Measurements from ENCODE around the gene NSD1. TPM values are rescaled to one million over a fixed set of nuclear protein-coding genes. Genes with fewer than 3 reads are reported as not detected.
A peak's percentile ranks its signal among the peaks of the same experiment; 100 is the strongest.

Gene NSD1
- total and polyA plus RNA-seq, 2 of the 4 experiments (the other 2 are of a cell fraction): 7.7 to 31.0 TPM

DNA sequence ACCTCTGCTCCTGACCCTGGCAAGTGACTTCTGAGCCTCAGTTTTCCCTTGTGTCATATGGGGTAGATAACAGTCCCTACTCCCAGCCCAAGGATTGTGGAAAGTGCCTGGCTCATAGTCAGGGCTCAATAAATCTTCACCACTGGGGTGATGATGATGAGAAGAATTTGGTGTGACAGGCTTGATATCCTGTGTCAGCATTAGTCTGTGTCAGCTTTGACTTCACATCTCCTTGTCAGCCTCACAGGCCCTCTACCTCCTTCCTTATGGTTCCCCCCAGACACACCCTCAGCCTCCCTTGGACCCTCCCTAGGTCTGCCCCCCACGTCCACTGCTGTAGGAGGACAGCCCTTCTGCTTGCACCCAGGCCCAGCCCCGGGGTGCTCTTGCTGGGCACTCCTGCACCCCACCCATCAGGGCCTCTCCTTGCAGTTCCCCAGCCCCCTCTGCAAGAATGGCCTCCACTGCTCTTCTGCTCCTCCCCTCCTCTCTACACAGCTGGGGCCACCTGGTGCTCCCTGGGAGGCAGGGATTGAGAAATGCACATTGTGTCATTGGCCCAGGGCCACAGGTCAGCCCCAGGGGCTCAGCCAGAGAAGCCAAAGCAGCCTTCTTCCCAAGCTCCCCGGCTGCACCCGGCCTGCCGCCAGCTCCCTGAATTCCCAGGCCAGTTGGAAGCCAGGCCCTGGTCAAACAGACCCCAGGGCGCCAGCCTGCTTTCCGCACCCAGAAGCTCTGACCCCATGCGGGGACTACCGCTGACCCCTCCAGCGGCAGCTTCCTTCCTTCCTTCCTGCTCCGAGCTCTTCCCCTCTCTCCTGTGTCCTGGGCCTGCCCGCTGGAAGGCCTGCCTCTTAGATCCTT lies 39.1 kb upstream of the NSD1 start:
- no peaks in the 10 kb centered on the region for H3K27me3 ChIP-seq (ENCODE audit: control insufficient read depth, insufficient read depth, low read length)
- no peaks in the 10 kb centered on the region; the same call in 1 of the 2 replicates for H4K20me1 ChIP-seq (ENCODE audit: insufficient read depth, low read length)
- ChIA-PET CTCF (interaction anchor here (1.0 to 1.4 kb wide), 2 partner anchors 16 to 17 kb away, joined by 3 to 4 read pairs; no protein-coding TSS in a partner anchor), POLR2A (ENCODE audit: unreplicated experiment) (no interaction called here)
- peak overlapping the region; percentile 23; the same call in 1 of the 2 replicates for H3K9ac ChIP-seq (ENCODE audit: low read depth, low read length)
- peak overlapping the region; percentile 47 for H2BK20ac ChIP-seq (ENCODE audit: low read depth, low read length)
- H3K14ac ChIP-seq (replicated peaks; ENCODE audit: low read depth, low read length): peak overlapping the region; percentile 51; the same call in 1 of the 2 replicates
- H4K8ac ChIP-seq (ENCODE audit: low read depth in 2 of 2, low read length in 2 of 2): peak overlapping the region; percentile 59 to 67; a peak in 3 of 4 replicates
- no peaks in the 10 kb centered on the region for H3K79me1 ChIP-seq (ENCODE audit: low read depth in 1 of 2, low read length in 2 of 2)
- H3K18ac ChIP-seq (ENCODE audit: low read depth, low read length): peak overlapping the region; percentile 64; the same call in 1 of the 2 replicates
- H2BK15ac ChIP-seq (ENCODE audit: low read depth, low read length): peak overlapping the region; percentile 43; the same call in 1 of the 3 replicates
- H2BK120ac ChIP-seq (ENCODE audit: low read depth, low read length): peak overlapping the region; percentile 73
- H2AFZ ChIP-seq (replicated peaks; ENCODE audit: low read length, poor library complexity): peak overlapping the region; percentile 50
- BruUV-seq (replicated peaks): no TSS peak
- dilution Hi-C loops (cut with HindIII; ENCODE audit: low sequenced_read_pairs, unreplicated experiment) (no loop called here), in situ Hi-C loops (cut with MboI; ENCODE audit: low sequenced_read_pairs) (no loop called here), intact Hi-C loops (cut with micrococcal nuclease) (no loop called here)
- H3K4ac ChIP-seq (ENCODE audit: low read depth, low read length): peak overlapping the region; percentile 64
- 0 out of 2 replicates have a peak, but pooled peaks cover 9% of the 10 kb centered on the region for H3K9me1 ChIP-seq (ENCODE audit: insufficient read depth, low read length)
- 23% methylated on average over 5 of the region's 12 CpGs; no CpG with 5 or more reads in 1 of the 2 experiments for WGBS, 2 experiments (ENCODE audit: extremely low coverage in 2 of 2, insufficient read length in 1 of 2)
- peak overlapping the region; percentile 67; the same call in 1 of the 2 replicates for H4K91ac ChIP-seq (ENCODE audit: insufficient read depth, low read depth, low read length)
- DNase-seq: peak; percentile 84
- peaks cover 33% of the 10 kb centered on the region for H3K4me1 ChIP-seq (ENCODE audit: control insufficient read depth, insufficient read depth, low read length)
- H3K9me3 ChIP-seq (ENCODE audit: control insufficient read depth, insufficient read depth, low read length): no peaks in the 10 kb centered on the region
- peaks cover 12% of the 10 kb centered on the region; the same call in 1 of the 2 replicates for H3K36me3 ChIP-seq (ENCODE audit: control insufficient read depth, insufficient read depth, low read length)
- TF ChIP-seq, protein P1, sequence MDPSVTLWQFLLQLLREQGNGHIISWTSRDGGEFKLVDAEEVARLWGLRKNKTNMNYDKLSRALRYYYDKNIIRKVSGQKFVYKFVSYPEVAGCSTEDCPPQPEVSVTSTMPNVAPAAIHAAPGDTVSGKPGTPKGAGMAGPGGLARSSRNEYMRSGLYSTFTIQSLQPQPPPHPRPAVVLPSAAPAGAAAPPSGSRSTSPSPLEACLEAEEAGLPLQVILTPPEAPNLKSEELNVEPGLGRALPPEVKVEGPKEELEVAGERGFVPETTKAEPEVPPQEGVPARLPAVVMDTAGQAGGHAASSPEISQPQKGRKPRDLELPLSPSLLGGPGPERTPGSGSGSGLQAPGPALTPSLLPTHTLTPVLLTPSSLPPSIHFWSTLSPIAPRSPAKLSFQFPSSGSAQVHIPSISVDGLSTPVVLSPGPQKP (IDR thresholded peaks at IDR 0.05; ENCODE audit: borderline replicate concordance, low read depth, low read length): no peak
- no peak for TF ChIP-seq FOS (IDR thresholded peaks at IDR 0.05; ENCODE audit: low read depth, low read length)
- TF ChIP-seq MXI1 (IDR thresholded peaks at IDR 0.05; ENCODE audit: borderline replicate concordance, low read depth, low read length): no peak
- no peak for TF ChIP-seq RCOR1 (IDR thresholded peaks at IDR 0.05; ENCODE audit: insufficient replicate concordance, low read length)
- no peak for TF ChIP-seq CHD1 (IDR thresholded peaks at IDR 0.05; ENCODE audit: low read depth, low read length)
- TF ChIP-seq, protein P2, sequence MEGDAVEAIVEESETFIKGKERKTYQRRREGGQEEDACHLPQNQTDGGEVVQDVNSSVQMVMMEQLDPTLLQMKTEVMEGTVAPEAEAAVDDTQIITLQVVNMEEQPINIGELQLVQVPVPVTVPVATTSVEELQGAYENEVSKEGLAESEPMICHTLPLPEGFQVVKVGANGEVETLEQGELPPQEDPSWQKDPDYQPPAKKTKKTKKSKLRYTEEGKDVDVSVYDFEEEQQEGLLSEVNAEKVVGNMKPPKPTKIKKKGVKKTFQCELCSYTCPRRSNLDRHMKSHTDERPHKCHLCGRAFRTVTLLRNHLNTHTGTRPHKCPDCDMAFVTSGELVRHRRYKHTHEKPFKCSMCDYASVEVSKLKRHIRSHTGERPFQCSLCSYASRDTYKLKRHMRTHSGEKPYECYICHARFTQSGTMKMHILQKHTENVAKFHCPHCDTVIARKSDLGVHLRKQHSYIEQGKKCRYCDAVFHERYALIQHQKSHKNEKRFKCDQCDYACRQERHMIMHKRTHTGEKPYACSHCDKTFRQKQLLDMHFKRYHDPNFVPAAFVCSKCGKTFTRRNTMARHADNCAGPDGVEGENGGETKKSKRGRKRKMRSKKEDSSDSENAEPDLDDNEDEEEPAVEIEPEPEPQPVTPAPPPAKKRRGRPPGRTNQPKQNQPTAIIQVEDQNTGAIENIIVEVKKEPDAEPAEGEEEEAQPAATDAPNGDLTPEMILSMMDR (conservative IDR thresholded peaks at IDR 0.05; ENCODE audit: low read depth, low read length): no peak
- peak; percentile 80 for TF ChIP-seq CEBPB (IDR thresholded peaks at IDR 0.05; ENCODE audit: low read depth, low read length)
- TF ChIP-seq MAZ (IDR thresholded peaks at IDR 0.05; ENCODE audit: borderline replicate concordance, low read depth, low read length): peak; percentile 95; the same call in 1 of the 2 replicates
- TF ChIP-seq RAD21 (IDR thresholded peaks at IDR 0.05; ENCODE audit: low read length): no peak
- no peak for TF ChIP-seq POLR2A (IDR thresholded peaks at IDR 0.05; ENCODE audit: low read depth, low read length)
- TF ChIP-seq BHLHE40 (IDR thresholded peaks at IDR 0.05; ENCODE audit: low read depth, low read length): no peak
- TF ChIP-seq RFX5 (IDR thresholded peaks at IDR 0.05; ENCODE audit: low read depth, low read length): no peak
- no peak for TF ChIP-seq SMC3 (IDR thresholded peaks at IDR 0.05; ENCODE audit: low read depth, low read length)
- no peak for TF ChIP-seq NFE2L2 (IDR thresholded peaks at IDR 0.05; ENCODE audit: low read depth, low read length)
- TF ChIP-seq MAFK (IDR thresholded peaks at IDR 0.05; ENCODE audit: low read depth, low read length): no peak
- peak overlapping the region; percentile 33 for H2AK9ac ChIP-seq (replicated peaks; ENCODE audit: low read depth, low read length, poor library complexity)
- 0 out of 2 replicates have a peak overlapping the region, but pooled peaks have one; percentile 32 for H3K56ac ChIP-seq (ENCODE audit: extremely low read depth, insufficient read depth, low read length)
- peak overlapping the region; percentile 86 for H2AK5ac ChIP-seq (ENCODE audit: low read depth, low read length)
- H3K23ac ChIP-seq (ENCODE audit: low read depth, low read length): no peak overlapping the region
- no peak overlapping the region for H3K4me3 ChIP-seq (ENCODE audit: insufficient read depth, low read depth, low read length)
- peak overlapping the region; percentile 38; the same call in 1 of the 2 replicates for H3K4me2 ChIP-seq (ENCODE audit: low read depth, low read length)
- peak overlapping the region; percentile 56 for H4K5ac ChIP-seq (ENCODE audit: low read depth, low read length)
- peak overlapping the region; percentile 17 for H2BK5ac ChIP-seq (ENCODE audit: low read depth, low read length, poor library complexity, severe bottlenecking)
- H3K27ac ChIP-seq (ENCODE audit: insufficient read depth, low read length): peak overlapping the region; percentile 85
- ATAC-seq (ENCODE audit: low read depth): peak; percentile 70

Data from IMR-90 (cell line).